AG08395 (cell line): ENCODE measurements around the gene TSPAN8.
"Not testable (repeated sequence)": the region's sequence is repeated elsewhere in the genome, so short reads cannot be mapped to it uniquely, and the experiment has no call there.

ENCODE experiments used
- DNase-seq: peaks from one replicate; pipeline ENCODE4 v3.0.0; 2012; ENCODE audit warnings: mixed read lengths, low spot score

Gene TSPAN8

GRCh38 chr12:71157601-71158233, at the start of gene TSPAN8:
Gene TSPAN8 (minus strand): TSS chr12:71157999. CDS start chr12:71157678, 321 bp downstream.
- no peak for DNase-seq

GRCh38 chr12:71201136-71201679, 43.4 kb upstream of the TSPAN8 start:
- DNase-seq = no peak

- no peak for DNase-seq
Measured at GRCh38 chr12:71200706-71201105, 42.9 kb upstream of the TSPAN8 start.

GRCh38 chr12:71197460-71197859, 39.7 kb upstream of the TSPAN8 start:
- no peak for DNase-seq

GRCh38 chr12:71195338-71195896, 37.6 kb upstream of the TSPAN8 start:
- no peak for DNase-seq

- DNase-seq = no peak
Measured at GRCh38 chr12:71194657-71195056, 36.9 kb upstream of the TSPAN8 start.

- DNase-seq = no peak
Measured at GRCh38 chr12:71193041-71193440, 35.2 kb upstream of the TSPAN8 start.

- DNase-seq = no peak
Measured at GRCh38 chr12:71191509-71192196, 33.9 kb upstream of the TSPAN8 start.

- DNase-seq = no peak
Measured at GRCh38 chr12:71190822-71191221, 33.0 kb upstream of the TSPAN8 start.

GRCh38 chr12:71187379-71187778, 29.6 kb upstream of the TSPAN8 start:
- DNase-seq = no peak

- DNase-seq = no peak
Measured at GRCh38 chr12:71186571-71187288, 28.9 kb upstream of the TSPAN8 start.

- no peak for DNase-seq
Measured at GRCh38 chr12:71183846-71184245, 26.0 kb upstream of the TSPAN8 start.

GRCh38 chr12:71183018-71183417, 25.2 kb upstream of the TSPAN8 start:
- DNase-seq = no peak

- no peak for DNase-seq
Measured at GRCh38 chr12:71178162-71178561, 20.4 kb upstream of the TSPAN8 start.

GRCh38 chr12:71174825-71175224, 17.0 kb upstream of the TSPAN8 start:
- DNase-seq = no peak

- no peak for DNase-seq
Measured at GRCh38 chr12:71174146-71174545, 16.3 kb upstream of the TSPAN8 start.

GRCh38 chr12:71170456-71170855, 12.7 kb upstream of the TSPAN8 start:
- DNase-seq = no peak

- DNase-seq = no peak
Measured at GRCh38 chr12:71169286-71169685, 11.5 kb upstream of the TSPAN8 start.

GRCh38 chr12:71166862-71167496, 9.2 kb upstream of the TSPAN8 start:
- DNase-seq = no peak

- DNase-seq = no peak
Measured at GRCh38 chr12:71166280-71166679, 8.5 kb upstream of the TSPAN8 start.

GRCh38 chr12:71165780-71166179, 8.0 kb upstream of the TSPAN8 start:
- DNase-seq = not testable (repeated sequence)

GRCh38 chr12:71164568-71165197, 6.9 kb upstream of the TSPAN8 start:
- DNase-seq = no peak
